WTC11 (cell line): ENCODE results near the gene MOCS1.

ENCODE experiments used
- ARID4B ChIP-seq: sonication (generic); formaldehyde crosslinking; IDR thresholded peaks from 2 replicates; pipeline ENCODE4 v1.8.0; 2023; ENCODE audit warnings: missing genetic modification reagents, mild to moderate bottlenecking, borderline replicate concordance
- ATF2 ChIP-seq: sonication (generic); formaldehyde crosslinking; IDR thresholded peaks from 2 replicates; pipeline ENCODE4 v1.8.1; 2022; ENCODE audit warnings: low read depth, missing genetic modification reagents, borderline replicate concordance
- CTCF ChIP-seq: fragments of 200-600 bp; IDR thresholded peaks from 2 replicates; pipeline ENCODE4 v1.8.0; 2022; ENCODE audit warnings: antibody characterized with exemption
- FOXJ3 ChIP-seq: sonication (generic); formaldehyde crosslinking; IDR thresholded peaks from 2 replicates; pipeline ENCODE4 v1.9.0; 2021; ENCODE audit warnings: missing genetic modification reagents, mild to moderate bottlenecking, borderline replicate concordance
- KAT7 ChIP-seq: sonication (generic); formaldehyde crosslinking; IDR thresholded peaks from 2 replicates; pipeline ENCODE4 v1.8.1; 2023; ENCODE audit warnings: missing genetic modification reagents, mild to moderate bottlenecking, borderline replicate concordance
- MAX ChIP-seq: sonication (generic); formaldehyde crosslinking; IDR thresholded peaks from 2 replicates; pipeline ENCODE4 v1.8.0; 2022; ENCODE audit warnings: mild to moderate bottlenecking, missing genetic modification reagents
- MXD4 ChIP-seq: fragments of 250-450 bp; sonication (Bioruptor Pico); IDR thresholded peaks from 2 replicates; pipeline ENCODE4 v1.8.0; 2021; ENCODE audit warnings: mild to moderate bottlenecking, moderate library complexity, borderline replicate concordance
- PRDM15 ChIP-seq: sonication (generic); formaldehyde crosslinking; IDR thresholded peaks from 2 replicates; pipeline ENCODE4 v1.8.0; 2022; ENCODE audit warnings: missing genetic modification reagents
- ZNF281 ChIP-seq: sonication (generic); formaldehyde crosslinking; IDR thresholded peaks from 2 replicates; pipeline ENCODE4 v1.8.0; 2023; ENCODE audit warnings: mild to moderate bottlenecking, missing genetic modification reagents

GRCh38 chr6:39945626-39946025, 11.4 kb upstream of the MOCS1 start:
- no peak for TF ChIP-seq MAX (CRISPR knock-in tag)
- TF ChIP-seq PRDM15 (CRISPR knock-in tag), result no peak
- no peak for TF ChIP-seq CTCF
- no peak for TF ChIP-seq ZNF281 (CRISPR knock-in tag)
- no peak for TF ChIP-seq KAT7 (CRISPR knock-in tag)
- no peak for TF ChIP-seq ARID4B
- TF ChIP-seq ATF2 (CRISPR knock-in tag), result no peak
- TF ChIP-seq FOXJ3 (CRISPR knock-in tag), result no peak
- no peak for TF ChIP-seq MXD4 (CRISPR knock-in tag)
